A549 (cell line): Measurements from ENCODE around the gene POLR2F. TPM values are rescaled to one million over a fixed set of nuclear protein-coding genes. Genes with fewer than 3 reads are reported as not detected.

Experiments used
- ATAC-seq, 2 experiments: fragments of 200-7000 bp in 1 of 2; fragments of >200 bp in 1 of 2; cut with Nextera tagmentation in 1 of 2; cut with Tn5 transposase in 1 of 2; 3 replicates each; pipeline versions ENCODE4 v1.8.0 to v1.9.1; 2018 to 2020; ENCODE audit warnings: mild to moderate bottlenecking in 1 of 2, moderate library complexity in 1 of 2
- CTCF ChIA-PET: fragments of 300-600 bp; sonication (Branson Sonifier 250); formaldehyde crosslinking; extraction: SDS; loops from one replicate; lab custom pipeline; 2021; ENCODE audit warnings: antibody characterized with exemption, inconsistent platforms; lab: Yijun Ruan, JAX
- POLR2A ChIA-PET: fragments of 350-600 bp; formaldehyde crosslinking; extraction: SDS; loops from one replicate; lab custom pipeline; 2021; ENCODE audit warnings: antibody characterized with exemption, inconsistent platforms; lab: Yijun Ruan, JAX
- DNase-seq, 2 experiments: peaks; one replicate each; pipeline versions ENCODE4 v3.0.0 to v3.0.0-alpha.2; 2011 to 2016; ENCODE audit warnings: low read depth in 1 of 2, low spot score in 1 of 2
- FAIRE-seq: peaks from 2 replicates; lab custom pipeline; 2011; peaks lifted over from hg19 to GRCh38; lab: Jason Lieb, UNC
- H3K27ac ChIP-seq, 2 experiments: fragments of >200 bp; sonication (Bioruptor Twin); formaldehyde crosslinking; 3 replicates each; pipeline ENCODE4 v1.5.1; 2016 to 2017
- H3K4me1 ChIP-seq: fragments of >200 bp; sonication (Bioruptor Twin); formaldehyde crosslinking; 3 replicates; pipeline ENCODE4 v1.6.1; 2016
- H3K4me2 ChIP-seq: fragments of >200 bp; sonication (Bioruptor Twin); formaldehyde crosslinking; 3 replicates; pipeline ENCODE4 v1.6.1; 2016
- H3K4me3 ChIP-seq: fragments of >200 bp; sonication (Bioruptor Twin); formaldehyde crosslinking; 3 replicates; pipeline ENCODE4 v1.5.1; 2016
- H3K9me3 ChIP-seq: fragments of >200 bp; sonication (Bioruptor Twin); formaldehyde crosslinking; 3 replicates; pipeline ENCODE4 v1.6.1; 2016
- BHLHE40 ChIP-seq: IDR thresholded peaks from 2 replicates; pipeline ENCODE4 v1.6.1; 2012; ENCODE audit warnings: low read depth, low read length, inconsistent platforms
- CEBPB ChIP-seq, 2 experiments: fragments of >200 bp in 1 of 2; sonication (Bioruptor Twin) in 1 of 2; formaldehyde crosslinking in 1 of 2; IDR thresholded peaks; 2 replicates each; pipeline ENCODE4 v1.6.1; 2012 to 2016
- CTCF ChIP-seq: fragments of >200 bp; sonication (Bioruptor Twin); formaldehyde crosslinking; IDR thresholded peaks from 3 replicates; pipeline ENCODE4 v1.5.1; 2016
- ESRRA ChIP-seq: fragments of 150-350 bp; IDR thresholded peaks from 2 replicates; pipeline ENCODE4 v1.6.1; 2014; ENCODE audit warnings: mild to moderate bottlenecking, low read length, borderline replicate concordance
- FOSL2 ChIP-seq, 2 experiments: fragments of 450-650 bp in 1 of 2; fragments of >200 bp in 1 of 2; sonication (Bioruptor Twin) in 1 of 2; formaldehyde crosslinking; IDR thresholded peaks; 2 replicates each; pipeline versions ENCODE4 v1.5.0 to v1.6.1; 2016 to 2020; ENCODE audit warnings: mild to moderate bottlenecking in 1 of 2, moderate library complexity in 1 of 2
- GATA3 ChIP-seq: IDR thresholded peaks from 2 replicates; pipeline ENCODE4 v1.6.1; 2012; ENCODE audit warnings: borderline replicate concordance
- HES2 ChIP-seq: fragments of >200 bp; sonication (Bioruptor Twin); formaldehyde crosslinking; IDR thresholded peaks from 2 replicates; pipeline ENCODE4 v1.6.1; 2016
- HMGXB4 ChIP-seq: fragments of 250-450 bp; sonication (Bioruptor Pico); IDR thresholded peaks from 2 replicates; pipeline ENCODE4 v1.5.0; 2021; ENCODE audit warnings: mild to moderate bottlenecking, moderate library complexity, borderline replicate concordance
- JUNB ChIP-seq: fragments of >200 bp; sonication (Bioruptor Twin); formaldehyde crosslinking; IDR thresholded peaks from 2 replicates; pipeline ENCODE4 v1.6.1; 2016
- KDM5A ChIP-seq: fragments of 200-600 bp; sonication (generic); IDR thresholded peaks from 2 replicates; pipeline ENCODE4 v1.6.1; 2016; ENCODE audit warnings: antibody characterized with exemption, mild to moderate bottlenecking
- MAFK ChIP-seq: fragments of 450-650 bp; IDR thresholded peaks from 2 replicates; pipeline ENCODE4 v1.6.1; 2014; ENCODE audit not compliant: partially characterized antibody
- NPAS2 ChIP-seq: fragments of 250-450 bp; sonication (Bioruptor Pico); IDR thresholded peaks from 2 replicates; pipeline ENCODE4 v1.8.0; 2022; ENCODE audit warnings: mild to moderate bottlenecking, moderate library complexity, borderline replicate concordance
- NR3C1 ChIP-seq: fragments of >200 bp; sonication (Bioruptor Twin); formaldehyde crosslinking; IDR thresholded peaks from 3 replicates; pipeline ENCODE4 v1.6.1; 2017
- PHF8 ChIP-seq: fragments of 200-600 bp; sonication (generic); IDR thresholded peaks from 2 replicates; pipeline ENCODE4 v1.6.1; 2016; ENCODE audit warnings: low read depth, mild to moderate bottlenecking, antibody characterized with exemption, moderate library complexity, borderline replicate concordance
- POLR2A ChIP-seq: IDR thresholded peaks from 2 replicates; pipeline ENCODE4 v1.6.1; 2012; ENCODE audit warnings: mild to moderate bottlenecking, low read length
- POLR2AphosphoS2 ChIP-seq: conservative IDR thresholded peaks from 2 replicates; pipeline ENCODE4 v1.6.1; 2012; ENCODE audit warnings: low read length, improper control_type of control experiment, inconsistent platforms
- RCOR1 ChIP-seq: fragments of 150-350 bp; IDR thresholded peaks from 2 replicates; pipeline ENCODE4 v1.6.1; 2014; ENCODE audit warnings: antibody characterized with exemption, low read length, low read depth
- REST ChIP-seq: fragments of 200-600 bp; sonication (generic); IDR thresholded peaks from 2 replicates; pipeline ENCODE4 v1.6.1; 2016; ENCODE audit warnings: antibody characterized with exemption, mild to moderate bottlenecking, moderate library complexity
- SREBF2 ChIP-seq: fragments of 450-650 bp; IDR thresholded peaks from 2 replicates; pipeline ENCODE4 v1.6.1; 2014; ENCODE audit warnings: mild to moderate bottlenecking, moderate library complexity
- USF2 ChIP-seq: fragments of 450-650 bp; IDR thresholded peaks from 2 replicates; pipeline ENCODE4 v1.6.1; 2014; ENCODE audit warnings: antibody characterized with exemption
- WGBS: methylation state at CpG from one replicate; pipeline ENCODE4 v1.1.6; 2017; ENCODE audit errors: missing lambda C conversion rate; 5-methylcytosine and 5-hydroxymethylcytosine counted together
- polyA plus RNA-seq, 4 experiments: library from polyadenylated mRNA; depleted of rRNA in 3 of 4; stranded (reverse); fragments of >200 nt; fragmentation: RNase III in 1 of 4; extraction: RNeasy Plus Mini Kit Qiagen cat#74134 plus additional on column Dnase treatment in 1 of 4; gene quantifications; 2 replicates in 3 of 4; 3 replicates in 1 of 4; pipeline ENCODE4 v1.2.3, GENCODE V29; 2011 to 2017

Gene POLR2F
- polyA plus RNA-seq, 2 of the 4 experiments (the other 2 are of a cell fraction): 90.0 to 183 TPM

- TF ChIP-seq NR3C1 (no peak), JUNB (no peak), HES2 (no peak), NPAS2 (no peak), CEBPB (IDR thresholded peaks at IDR 0.05) (no peak), KDM5A (no peak), POLR2A (no peak), MAFK (no peak), GATA3 (no peak), POLR2AphosphoS2 (no peak), BHLHE40 (no peak), CTCF (no peak), USF2 (no peak), FOSL2 (IDR thresholded peaks at IDR 0.05) (no peak), FOSL2 (CRISPR knock-in tag; IDR thresholded peaks at IDR 0.05) (no peak), HMGXB4 (no peak), PHF8 (no peak), SREBF2 (no peak), RCOR1 (no peak), REST (no peak), ESRRA (no peak)
- ChIA-PET POLR2A (no interaction called here), CTCF (interaction anchor here (0.9 to 3.5 kb wide), 3 partner anchors 12 to 55 kb away, joined by 3 to 14 read pairs (median 4); no protein-coding TSS in a partner anchor)
- Histone ChIP-seq H3K4me2 (no peak overlapping the region), H3K4me3 (no peak overlapping the region), H3K9me3 (no peaks in the 10 kb centered on the region), H3K4me1 (no peaks in the 10 kb centered on the region), H3K27ac (no peak overlapping the region)
- no peak; a peak in 1 of 6 replicates for ATAC-seq
- no peak for FAIRE-seq
- WGBS: 96% methylated on average over 13 of the region's 25 CpGs
- DNase-seq: no peak
These were observed 34.8 kb upstream of the POLR2F start for GRCh38 chr22:37918580-37919270.
